SK-N-SH (cell line): ENCODE data around the gene IFT27.

Experiments
- CHD2 ChIP-seq: fragments of 150-350 bp; IDR thresholded peaks from 2 replicates; pipeline ENCODE4 v1.6.1; 2018; ENCODE audit warnings: low read length; ENCODE audit not compliant: partially characterized antibody
- CTCF ChIP-seq: fragments of 200-600 bp; sonication (generic); IDR thresholded peaks from 2 replicates; pipeline ENCODE4 v1.6.1; 2017; ENCODE audit warnings: antibody characterized with exemption, mild to moderate bottlenecking, moderate library complexity
- ELF1 ChIP-seq: IDR thresholded peaks from 2 replicates; pipeline ENCODE4 v1.4.0; 2012
- GABPA ChIP-seq: IDR thresholded peaks from 2 replicates; pipeline ENCODE4 v1.4.0; 2012; ENCODE audit warnings: low read depth, mild to moderate bottlenecking
- MEF2A ChIP-seq: IDR thresholded peaks from 2 replicates; pipeline ENCODE4 v1.4.0; 2012; ENCODE audit warnings: low read depth, borderline replicate concordance
- NRF1 ChIP-seq: IDR thresholded peaks from 2 replicates; pipeline ENCODE4 v1.6.1; 2012; ENCODE audit warnings: low read depth, mild to moderate bottlenecking, low read length
- POLR2AphosphoS5 ChIP-seq: IDR thresholded peaks from 2 replicates; pipeline ENCODE4 v1.6.1; 2012; ENCODE audit warnings: low read depth, low read length
- RAD21 ChIP-seq: IDR thresholded peaks from 2 replicates; pipeline ENCODE4 v1.6.1; 2012; ENCODE audit warnings: mild to moderate bottlenecking, low read length
- RFX5 ChIP-seq: IDR thresholded peaks from 2 replicates; pipeline ENCODE4 v1.6.1; 2012; ENCODE audit warnings: mild to moderate bottlenecking, improper control_type of control experiment, low read length
- SMC3 ChIP-seq: IDR thresholded peaks from 2 replicates; pipeline ENCODE4 v1.6.1; 2012; ENCODE audit warnings: low read depth, low read length, improper control_type of control experiment
- TEAD4 ChIP-seq: IDR thresholded peaks from 2 replicates; pipeline ENCODE4 v1.4.0; 2012; ENCODE audit warnings: mild to moderate bottlenecking, borderline replicate concordance; ENCODE audit not compliant: insufficient read depth
- USF1 ChIP-seq: IDR thresholded peaks from 2 replicates; pipeline ENCODE4 v1.4.0; 2012; ENCODE audit warnings: low read depth, borderline replicate concordance
- USF2 ChIP-seq: fragments of 150-350 bp; IDR thresholded peaks from 2 replicates; pipeline ENCODE4 v1.6.1; 2017; ENCODE audit warnings: antibody characterized with exemption, low read length, low read depth, borderline replicate concordance
- YY1 ChIP-seq: IDR thresholded peaks from 2 replicates; pipeline ENCODE4 v1.4.0; 2012; ENCODE audit warnings: low read depth, mild to moderate bottlenecking

GRCh38 chr22:36764060-36764459 lies 11.9 kb downstream of the IFT27 start:
- TF ChIP-seq CHD2 (no peak), POLR2AphosphoS5 (no peak), RFX5 (no peak), RAD21 (no peak), CTCF (no peak), TEAD4 (no peak), YY1 (no peak), NRF1 (no peak), MEF2A (no peak), USF1 (no peak), USF2 (no peak), ELF1 (no peak), GABPA (no peak), SMC3 (no peak)
